GM18499 (cell line): ENCODE measurements around the gene CBLB.

Source experiments
- ATAC-seq: cut with Tn5 transposase; IDR thresholded peaks from one replicate; pipeline ENCODE4 v1.9.1; 2021; ENCODE audit warnings: moderate number of reproducible peaks; ENCODE audit not compliant: insufficient read depth, unreplicated experiment

CBLB gene

GRCh38 chr3:105791919-105792786 lies 76.7 kb downstream of the CBLB start:
- no peak for ATAC-seq

- ATAC-seq, result no peak
Observed at GRCh38 chr3:105791131-105791530, 77.7 kb downstream of the CBLB start.

- no peak for ATAC-seq
Observed at GRCh38 chr3:105790534-105790933, 78.3 kb downstream of the CBLB start.

- no peak for ATAC-seq
Observed at GRCh38 chr3:105788593-105788992, 80.2 kb downstream of the CBLB start.

GRCh38 chr3:105787453-105787852 lies 81.4 kb downstream of the CBLB start:
- ATAC-seq, result no peak

GRCh38 chr3:105786990-105787389 lies 81.8 kb downstream of the CBLB start:
- no peak for ATAC-seq

- no peak for ATAC-seq
Observed at GRCh38 chr3:105786241-105786640, 82.6 kb downstream of the CBLB start.

- ATAC-seq, result no peak
Observed at GRCh38 chr3:105785803-105786202, 83.0 kb downstream of the CBLB start.

- ATAC-seq, result no peak
Observed at GRCh38 chr3:105783631-105784030, 85.2 kb downstream of the CBLB start.

GRCh38 chr3:105781871-105782270 lies 86.9 kb downstream of the CBLB start:
- ATAC-seq, result no peak

GRCh38 chr3:105780107-105780506 lies 88.7 kb downstream of the CBLB start:
- ATAC-seq, result no peak

- ATAC-seq, result no peak
Observed at GRCh38 chr3:105775368-105775767, 93.4 kb downstream of the CBLB start.

- no peak for ATAC-seq
Observed at GRCh38 chr3:105774444-105775180, 94.2 kb downstream of the CBLB start.

GRCh38 chr3:105773291-105773690 lies 95.5 kb downstream of the CBLB start:
- ATAC-seq, result no peak

GRCh38 chr3:105772635-105773034 lies 96.2 kb downstream of the CBLB start:
- ATAC-seq, result no peak

- ATAC-seq, result no peak
Observed at GRCh38 chr3:105771392-105771791, 97.4 kb downstream of the CBLB start.

- no peak for ATAC-seq
Observed at GRCh38 chr3:105770410-105770809, 98.4 kb downstream of the CBLB start.

GRCh38 chr3:105767776-105768175 lies 101.0 kb downstream of the CBLB start:
- ATAC-seq, result no peak

GRCh38 chr3:105767216-105767615 lies 101.6 kb downstream of the CBLB start:
- no peak for ATAC-seq

GRCh38 chr3:105765308-105765639 lies 103.5 kb downstream of the CBLB start:
- ATAC-seq, result no peak

- no peak for ATAC-seq
Observed at GRCh38 chr3:105764378-105765307, 104.2 kb downstream of the CBLB start.
